IMR-90 (cell line): ENCODE data around the gene RSU1. TPM values are rescaled to one million over a fixed set of nuclear protein-coding genes. Genes with fewer than 3 reads are reported as not detected.

ENCODE experiments used
- ATAC-seq: fragments of 200-7000 bp; cut with Tn5 transposase; 2 replicates; pipeline ENCODE4 v1.9.1; 2020; ENCODE audit warnings: low read depth, mild to moderate bottlenecking, moderate library complexity
- BruUV-seq: library from RNA; stranded (reverse); fragments of 400-500 nt; replicated peaks from 2 replicates; lab custom pipeline; 2021; lab: Mats Ljungman, UMichigan
- CTCF ChIA-PET: fragments of 300-600 bp; formaldehyde crosslinking; extraction: SDS; loops from one replicate; lab custom pipeline; 2021; ENCODE audit warnings: antibody characterized with exemption; lab: Yijun Ruan, JAX
- POLR2A ChIA-PET: fragments of 300-600 bp; sonication (Branson Sonifier 250); formaldehyde crosslinking; loops from one replicate; lab custom pipeline; 2022; ENCODE audit warnings: antibody characterized with exemption; ENCODE audit not compliant: unreplicated experiment; lab: Charles Lee
- DNase-seq: peaks from one replicate; pipeline ENCODE4 v3.0.0; 2013
- H2AFZ ChIP-seq: replicated peaks from 2 replicates; pipeline ENCODE3; 2013; ENCODE audit warnings: low read length, mild to moderate bottlenecking; ENCODE audit not compliant: poor library complexity
- H2AK5ac ChIP-seq: 2 replicates; pipeline ENCODE4 v1.6.1; 2013; ENCODE audit warnings: low read depth, low read length, inconsistent platforms
- H2AK9ac ChIP-seq: replicated peaks from 2 replicates; pipeline ENCODE3; 2013; ENCODE audit warnings: mild to moderate bottlenecking, low read depth, low read length, moderate library complexity; ENCODE audit not compliant: poor library complexity
- H2BK120ac ChIP-seq: 2 replicates; pipeline ENCODE4 v1.6.1; 2013; ENCODE audit warnings: low read depth, low read length, inconsistent platforms
- H2BK15ac ChIP-seq: 3 replicates; pipeline ENCODE4 v1.6.1; 2013; ENCODE audit warnings: low read depth, low read length, inconsistent platforms
- H2BK20ac ChIP-seq: 2 replicates; pipeline ENCODE4 v1.6.1; 2013; ENCODE audit warnings: low read depth, mild to moderate bottlenecking, inconsistent platforms, low read length, moderate library complexity
- H2BK5ac ChIP-seq: 2 replicates; pipeline ENCODE4 v1.6.1; 2013; ENCODE audit warnings: mild to moderate bottlenecking, low read depth, low read length, inconsistent platforms; ENCODE audit not compliant: poor library complexity, severe bottlenecking
- H3K14ac ChIP-seq: replicated peaks from 2 replicates; pipeline ENCODE4 v1.6.1; 2013; ENCODE audit warnings: low read depth, low read length, inconsistent platforms
- H3K18ac ChIP-seq: 2 replicates; pipeline ENCODE4 v1.6.1; 2013; ENCODE audit warnings: low read depth, low read length, control low read depth
- H3K23ac ChIP-seq: 2 replicates; pipeline ENCODE4 v1.6.1; 2013; ENCODE audit warnings: low read depth, low read length, inconsistent platforms
- H3K27ac ChIP-seq: 2 replicates; pipeline ENCODE4 v1.5.1; 2013; ENCODE audit warnings: mild to moderate bottlenecking, control low read depth, low read length; ENCODE audit not compliant: insufficient read depth
- H3K27me3 ChIP-seq: 2 replicates; pipeline ENCODE4 v1.6.1; 2013; ENCODE audit warnings: low read length; ENCODE audit not compliant: control insufficient read depth, insufficient read depth
- H3K36me3 ChIP-seq: 2 replicates; pipeline ENCODE4 v1.6.1; 2013; ENCODE audit warnings: low read length, mixed read lengths; ENCODE audit not compliant: control insufficient read depth, insufficient read depth
- H3K4ac ChIP-seq: 2 replicates; pipeline ENCODE4 v1.6.1; 2013; ENCODE audit warnings: low read depth, low read length, inconsistent platforms
- H3K4me1 ChIP-seq: 2 replicates; pipeline ENCODE4 v1.6.1; 2013; ENCODE audit warnings: low read length, mixed read lengths; ENCODE audit not compliant: control insufficient read depth, insufficient read depth
- H3K4me2 ChIP-seq: 2 replicates; pipeline ENCODE4 v1.6.1; 2013; ENCODE audit warnings: low read depth, mild to moderate bottlenecking, control low read depth, low read length, moderate library complexity
- H3K4me3 ChIP-seq: 2 replicates; pipeline ENCODE4 v1.5.1; 2013; ENCODE audit warnings: low read depth, mild to moderate bottlenecking, control low read depth, low read length, moderate library complexity; ENCODE audit not compliant: insufficient read depth
- H3K56ac ChIP-seq: 2 replicates; pipeline ENCODE4 v1.6.1; 2013; ENCODE audit warnings: low read length, inconsistent platforms; ENCODE audit not compliant: insufficient read depth; ENCODE audit errors: extremely low read depth
- H3K79me1 ChIP-seq, 2 experiments: 2 replicates each; pipeline ENCODE4 v1.6.1; 2013; ENCODE audit warnings: low read length in 2 of 2, inconsistent platforms in 1 of 2, low read depth in 1 of 2
- H3K9ac ChIP-seq: 2 replicates; pipeline ENCODE4 v1.6.1; 2013; ENCODE audit warnings: low read depth, low read length, control low read depth
- H3K9me1 ChIP-seq: 2 replicates; pipeline ENCODE4 v1.6.1; 2013; ENCODE audit warnings: low read length, inconsistent platforms; ENCODE audit not compliant: insufficient read depth
- H3K9me3 ChIP-seq: 2 replicates; pipeline ENCODE4 v1.6.1; 2013; ENCODE audit warnings: low read length; ENCODE audit not compliant: control insufficient read depth, insufficient read depth
- H4K20me1 ChIP-seq: 2 replicates; pipeline ENCODE4 v1.6.1; 2013; ENCODE audit warnings: low read length, inconsistent platforms; ENCODE audit not compliant: insufficient read depth
- H4K5ac ChIP-seq: 2 replicates; pipeline ENCODE4 v1.6.1; 2013; ENCODE audit warnings: mild to moderate bottlenecking, low read depth, low read length, control low read depth
- H4K8ac ChIP-seq, 2 experiments: 2 replicates each; pipeline ENCODE4 v1.6.1; 2013; ENCODE audit warnings: low read depth in 2 of 2, low read length in 2 of 2, control low read depth in 1 of 2, inconsistent platforms in 1 of 2
- H4K91ac ChIP-seq: 2 replicates; pipeline ENCODE4 v1.6.1; 2013; ENCODE audit warnings: low read depth, low read length, inconsistent platforms; ENCODE audit not compliant: insufficient read depth
- CEBPB ChIP-seq: IDR thresholded peaks from 2 replicates; pipeline ENCODE4 v1.6.1; 2012; ENCODE audit warnings: low read depth, low read length, improper control_type of control experiment
- MAZ ChIP-seq: IDR thresholded peaks from 2 replicates; pipeline ENCODE4 v1.6.1; 2012; ENCODE audit warnings: low read depth, mild to moderate bottlenecking, low read length, improper control_type of control experiment, moderate library complexity, borderline replicate concordance
- POLR2A ChIP-seq: IDR thresholded peaks from 2 replicates; pipeline ENCODE4 v1.6.1; 2012; ENCODE audit warnings: mild to moderate bottlenecking, low read depth, low read length
- RAD21 ChIP-seq: IDR thresholded peaks from 2 replicates; pipeline ENCODE4 v1.6.1; 2012; ENCODE audit warnings: low read length, improper control_type of control experiment
- WGBS, 2 experiments: methylation state at CpG; one replicate each; pipeline versions ENCODE4 v1.1.5 to v1.1.7; 2013; ENCODE audit warnings: missing lambda C conversion rate in 2 of 2; ENCODE audit not compliant: insufficient read length in 1 of 2; ENCODE audit errors: extremely low coverage in 2 of 2; 5-methylcytosine and 5-hydroxymethylcytosine counted together
- dilution Hi-C: fragments of 300-500 bp; cut with HindIII; formaldehyde crosslinking; loops from one replicate; pipeline ENCODE4 v1.14.3; 2018; ENCODE audit warnings: low sequenced_read_pairs; ENCODE audit not compliant: unreplicated experiment
- in situ Hi-C: fragments of 300-500 bp; cut with MboI; formaldehyde crosslinking; loops from 3 replicates; pipeline ENCODE4 v1.14.3; 2019; ENCODE audit warnings: low sequenced_read_pairs, inconsistent platforms, mixed read lengths
- intact Hi-C: fragments of 100-400 bp; cut with micrococcal nuclease; formaldehyde crosslinking; loops from 2 replicates; pipeline ENCODE4 v1.10.0; 2022
- polyA plus RNA-seq, 3 experiments: library from polyadenylated mRNA; depleted of rRNA; stranded (reverse); fragments of >200 nt; gene quantifications; 2 replicates each; pipeline ENCODE4 v1.2.3, GENCODE V29; 2012; ENCODE audit warnings: low replicate concordance in 1 of 3
- total RNA-seq: library from RNA; depleted of rRNA; stranded (reverse); fragments of >200 nt; gene quantifications from 2 replicates; pipeline ENCODE4 v1.2.3, GENCODE V29; 2012

The RSU1 gene
- total and polyA plus RNA-seq, 2 of the 4 experiments (the other 2 are of a cell fraction) = 134 to 148 TPM

DNA sequence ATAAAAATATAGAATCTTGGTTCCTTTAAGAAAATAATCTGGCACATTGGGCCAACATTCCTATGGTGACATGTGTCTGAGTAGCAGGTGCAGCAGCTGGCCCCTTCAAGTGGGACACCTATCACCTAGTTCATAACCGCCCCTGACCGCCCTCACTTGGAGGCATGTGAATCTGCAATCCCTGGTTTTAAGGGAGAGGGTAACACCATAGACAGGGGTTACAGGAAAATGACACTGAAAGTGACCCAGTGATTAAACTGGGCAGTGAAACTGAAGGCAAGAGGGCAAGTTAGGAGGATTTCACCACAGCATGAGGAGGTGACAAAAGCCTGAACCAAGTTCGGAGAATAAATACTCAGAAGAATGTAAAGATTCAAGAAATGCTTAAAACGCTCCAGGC, 1.1 kb downstream of the RSU1 start:
- no peak overlapping the region for H4K8ac ChIP-seq
- BruUV-seq = TSS peak; percentile 17

More for the DNA sequence above, 1.1 kb downstream of the RSU1 start:
- in situ Hi-C loops (no loop called here), intact Hi-C loops (no loop called here), dilution Hi-C loops (no loop called here)
- Histone ChIP-seq H4K91ac (no peak overlapping the region), H3K9ac (peak overlapping the region; percentile 84), H4K20me1 (peaks cover 16% of the 10 kb centered on the region; the same call in 1 of the 2 replicates), H2BK120ac (no peak overlapping the region), H3K4ac (peak overlapping the region; percentile 29), H3K23ac (peak overlapping the region; percentile 80; the same call in 1 of the 2 replicates), H2BK5ac (peak overlapping the region; percentile 25), H3K9me1 (peaks cover 13% of the 10 kb centered on the region), H3K4me1 (peaks cover 6% of the 10 kb centered on the region), H2AK5ac (peak overlapping the region; percentile 82), H2AFZ (no peak overlapping the region), H2BK15ac (0 out of 3 replicates have a peak overlapping the region, but pooled peaks have one; percentile 11), H3K36me3 (no peaks in the 10 kb centered on the region), H2AK9ac (peak overlapping the region; percentile 74), H3K14ac (peak overlapping the region; percentile 26), H2BK20ac (no peak overlapping the region), H3K4me2 (peak overlapping the region; percentile 96), H3K27me3 (no peaks in the 10 kb centered on the region), H4K5ac (no peak overlapping the region), H3K4me3 (peak overlapping the region; percentile 65), H3K18ac (no peak overlapping the region), H3K79me1 (peaks cover 12 to 45% of the 10 kb centered on the region in 2 experiments), H3K56ac (no peak overlapping the region), H3K27ac (peak overlapping the region; percentile 27; the same call in 1 of the 2 replicates), H3K9me3 (no peaks in the 10 kb centered on the region)
- ChIA-PET CTCF (interaction anchor here (0.6 kb wide), 1 partner anchor 13 kb away, joined by 3 read pairs; no protein-coding TSS in a partner anchor), POLR2A (no interaction called here)
- no CpG with 5 or more reads among the region's 4 CpGs for WGBS, 2 experiments
- DNase-seq (no peak), ATAC-seq (no peak)
- TF ChIP-seq POLR2A (no peak), RAD21 (no peak), MAZ (no peak), CEBPB (no peak)
